KMS-11 (cell line): ENCODE results near the gene CCDC43.

ENCODE experiments used
- H2AFZ ChIP-seq: fragments of 200-600 bp; sonication (generic); 2 replicates; pipeline ENCODE4 v1.6.1; 2016; ENCODE audit warnings: antibody characterized with exemption, mixed run types, low read depth
- H3K27ac ChIP-seq: fragments of 200-600 bp; sonication (generic); 2 replicates; pipeline ENCODE4 v1.6.1; 2016; ENCODE audit warnings: mild to moderate bottlenecking, mixed run types
- H3K27me3 ChIP-seq: fragments of 200-600 bp; sonication (generic); 2 replicates; pipeline ENCODE4 v1.6.1; 2017; ENCODE audit warnings: mild to moderate bottlenecking, low read depth, mixed run types, moderate library complexity; ENCODE audit not compliant: insufficient read depth
- H3K36me3 ChIP-seq: fragments of 200-600 bp; sonication (generic); 2 replicates; pipeline ENCODE4 v1.6.1; 2017; ENCODE audit warnings: mild to moderate bottlenecking, mixed run types; ENCODE audit not compliant: insufficient read depth
- H3K4me1 ChIP-seq: fragments of 200-600 bp; sonication (generic); 2 replicates; pipeline ENCODE4 v1.6.1; 2016; ENCODE audit warnings: mild to moderate bottlenecking, low read depth, mixed run types; ENCODE audit not compliant: poor library complexity, severe bottlenecking
- H3K4me2 ChIP-seq: fragments of 200-600 bp; sonication (generic); 2 replicates; pipeline ENCODE4 v1.7.0; 2016; ENCODE audit warnings: mild to moderate bottlenecking, mixed run types
- H3K4me3 ChIP-seq: fragments of 200-600 bp; sonication (generic); IDR thresholded peaks from 2 replicates; pipeline ENCODE4 v1.6.1; 2017; ENCODE audit warnings: low read depth, low read length, mixed read lengths; ENCODE audit not compliant: insufficient read depth
- H3K79me2 ChIP-seq: fragments of 200-600 bp; sonication (generic); 2 replicates; pipeline ENCODE4 v1.6.1; 2016; ENCODE audit warnings: low read depth, mixed run types; ENCODE audit not compliant: insufficient read depth
- H3K9ac ChIP-seq: fragments of 200-600 bp; sonication (generic); 2 replicates; pipeline ENCODE4 v1.6.1; 2016; ENCODE audit warnings: mild to moderate bottlenecking, mixed run types
- H4K20me1 ChIP-seq: fragments of 200-600 bp; sonication (generic); 2 replicates; pipeline ENCODE4 v1.6.1; 2016; ENCODE audit warnings: mild to moderate bottlenecking, mixed run types; ENCODE audit not compliant: insufficient read depth
- CTCF ChIP-seq: fragments of 200-600 bp; sonication (generic); conservative IDR thresholded peaks from 2 replicates; pipeline ENCODE4 v1.6.1; 2017; ENCODE audit warnings: low read depth, mild to moderate bottlenecking, antibody characterized with exemption, low read length, moderate library complexity, mixed read lengths

CCDC43 gene

GRCh38 chr17:44647736-44648135, 41.8 kb downstream of the CCDC43 start:
- Histone ChIP-seq H3K4me3 (no peak overlapping the region), H3K9ac (no peak overlapping the region), H3K79me2 (no peaks in the 10 kb centered on the region), H3K4me1 (no peaks in the 10 kb centered on the region), H2AFZ (no peak overlapping the region), H3K27ac (no peak overlapping the region), H3K4me2 (no peak overlapping the region), H3K36me3 (no peaks in the 10 kb centered on the region), H3K27me3 (no peaks in the 10 kb centered on the region), H4K20me1 (no peaks in the 10 kb centered on the region)
- TF ChIP-seq CTCF: no peak

DNA sequence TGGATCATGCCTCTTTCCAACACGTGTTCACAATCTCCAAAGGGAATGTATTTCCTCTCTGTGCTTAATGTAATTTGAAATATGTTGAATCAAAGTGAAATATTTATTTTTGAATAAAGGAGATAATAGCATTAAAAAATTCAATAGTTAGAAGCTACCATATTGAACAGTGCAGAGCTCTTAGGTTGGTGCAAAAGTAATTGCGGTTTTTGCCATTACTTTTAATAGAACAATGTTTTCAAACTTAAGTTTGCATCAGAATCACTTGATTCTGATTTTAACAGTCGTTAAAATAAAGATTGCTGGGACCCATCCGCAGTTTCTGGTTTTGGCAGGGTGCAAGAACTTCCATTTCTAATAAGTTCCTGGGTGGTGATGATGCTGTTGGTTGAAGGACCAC, 43.3 kb downstream of the CCDC43 start:
- Histone ChIP-seq H3K4me2 (no peak overlapping the region), H4K20me1 (no peaks in the 10 kb centered on the region)

GRCh38 chr17:44645341-44645740, 44.2 kb downstream of the CCDC43 start:
- Histone ChIP-seq H2AFZ (no peak overlapping the region), H4K20me1 (no peaks in the 10 kb centered on the region), H3K4me1 (no peaks in the 10 kb centered on the region), H3K36me3 (no peaks in the 10 kb centered on the region), H3K9ac (no peak overlapping the region), H3K79me2 (no peaks in the 10 kb centered on the region), H3K27me3 (no peaks in the 10 kb centered on the region), H3K4me3 (no peak overlapping the region), H3K4me2 (no peak overlapping the region), H3K27ac (no peak overlapping the region)
- TF ChIP-seq CTCF: no peak

More for the DNA sequence above, 43.3 kb downstream of the CCDC43 start:
- no peak overlapping the region for H3K27ac ChIP-seq
- no peak overlapping the region for H3K9ac ChIP-seq
- no peak overlapping the region for H2AFZ ChIP-seq
- no peaks in the 10 kb centered on the region for H3K36me3 ChIP-seq
- no peaks in the 10 kb centered on the region for H3K79me2 ChIP-seq
- TF ChIP-seq CTCF: no peak
- no peak overlapping the region for H3K4me3 ChIP-seq
- no peaks in the 10 kb centered on the region for H3K4me1 ChIP-seq
- no peaks in the 10 kb centered on the region for H3K27me3 ChIP-seq

- Histone ChIP-seq H3K79me2 (no peaks in the 10 kb centered on the region), H2AFZ (no peak overlapping the region), H4K20me1 (no peaks in the 10 kb centered on the region), H3K4me2 (no peak overlapping the region), H3K36me3 (no peaks in the 10 kb centered on the region), H3K27me3 (no peaks in the 10 kb centered on the region), H3K27ac (no peak overlapping the region), H3K4me3 (no peak overlapping the region), H3K4me1 (no peaks in the 10 kb centered on the region), H3K9ac (no peak overlapping the region)
- no peak for TF ChIP-seq CTCF
Observed at GRCh38 chr17:44642834-44643233, 46.7 kb downstream of the CCDC43 start.
